GM19025 (cell line): ENCODE results near the gene TMEM25.
A peak's percentile ranks its signal among the peaks of the same experiment; 100 is the strongest.

Experiments
- ATAC-seq: cut with Tn5 transposase; IDR thresholded peaks from one replicate; pipeline ENCODE4 v1.9.1; 2021; ENCODE audit warnings: mild to moderate bottlenecking, low read depth, moderate library complexity; ENCODE audit not compliant: unreplicated experiment

TMEM25 gene

DNA sequence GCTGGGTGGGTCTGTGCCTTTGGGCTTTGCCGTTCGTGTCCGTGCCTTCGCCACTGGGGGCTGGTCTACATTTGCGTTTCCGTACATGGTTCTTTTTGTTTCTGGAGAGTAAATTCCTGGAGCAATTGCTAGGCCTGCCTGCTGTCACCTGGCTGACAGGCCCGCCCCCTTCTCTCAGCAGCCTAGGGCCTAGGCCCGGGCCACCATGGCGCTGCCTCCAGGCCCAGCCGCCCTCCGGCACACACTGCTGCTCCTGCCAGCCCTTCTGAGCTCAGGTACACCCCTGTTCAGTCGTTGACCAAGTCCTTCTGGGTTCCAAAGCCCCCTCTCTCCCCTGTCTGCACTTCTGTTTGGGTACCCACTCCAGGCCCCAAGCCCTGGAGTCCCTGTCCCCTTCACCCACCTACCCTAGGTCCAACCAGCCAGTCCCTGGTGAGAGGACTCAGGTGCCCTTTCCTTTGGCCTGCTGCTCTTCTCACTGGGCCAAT lies 649 bp downstream of the TMEM25 start:
- no peak for ATAC-seq

DNA sequence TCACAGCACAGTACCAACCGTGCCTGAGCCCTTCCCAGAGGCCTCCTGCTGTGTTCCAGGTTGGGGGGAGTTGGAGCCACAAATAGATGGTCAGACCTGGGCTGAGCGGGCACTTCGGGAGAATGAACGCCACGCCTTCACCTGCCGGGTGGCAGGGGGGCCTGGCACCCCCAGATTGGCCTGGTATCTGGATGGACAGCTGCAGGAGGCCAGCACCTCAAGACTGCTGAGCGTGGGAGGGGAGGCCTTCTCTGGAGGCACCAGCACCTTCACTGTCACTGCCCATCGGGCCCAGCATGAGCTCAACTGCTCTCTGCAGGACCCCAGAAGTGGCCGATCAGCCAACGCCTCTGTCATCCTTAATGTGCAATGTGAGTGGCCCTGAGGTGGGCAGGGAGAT lies 1.1 kb downstream of the TMEM25 start:
- no peak for ATAC-seq

DNA sequence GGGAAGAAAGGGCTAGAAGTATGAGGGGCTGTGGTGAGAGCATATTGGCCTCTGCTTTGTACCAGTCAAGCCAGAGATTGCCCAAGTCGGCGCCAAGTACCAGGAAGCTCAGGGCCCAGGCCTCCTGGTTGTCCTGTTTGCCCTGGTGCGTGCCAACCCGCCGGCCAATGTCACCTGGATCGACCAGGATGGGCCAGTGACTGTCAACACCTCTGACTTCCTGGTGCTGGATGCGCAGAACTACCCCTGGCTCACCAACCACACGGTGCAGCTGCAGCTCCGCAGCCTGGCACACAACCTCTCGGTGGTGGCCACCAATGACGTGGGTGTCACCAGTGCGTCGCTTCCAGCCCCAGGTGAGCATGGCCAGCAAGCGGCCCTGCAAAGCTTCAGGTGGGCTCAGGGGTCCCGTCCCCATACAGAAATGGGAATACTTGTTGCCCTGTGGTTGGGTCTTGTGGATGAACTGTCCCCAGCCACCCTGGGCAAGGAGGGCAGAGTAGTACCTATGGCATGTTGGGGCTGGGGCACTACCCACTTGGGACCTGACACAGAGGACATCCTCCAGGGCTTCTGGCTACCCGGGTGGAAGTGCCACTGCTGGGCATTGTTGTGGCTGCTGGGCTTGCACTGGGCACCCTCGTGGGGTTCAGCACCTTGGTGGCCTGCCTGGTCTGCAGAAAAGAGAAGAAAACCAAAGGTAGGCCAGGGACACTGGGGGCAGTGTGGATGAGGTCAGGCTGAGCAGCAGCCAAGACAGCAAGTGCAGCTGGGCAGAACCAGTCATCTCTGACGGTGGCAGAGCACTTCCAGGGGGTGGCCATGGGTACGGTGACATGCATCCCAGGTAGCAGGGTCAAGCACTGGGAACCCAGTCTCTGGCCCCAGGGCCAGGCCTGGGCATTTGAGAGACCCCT lies 2.1 kb downstream of the TMEM25 start:
- ATAC-seq: no peak

DNA sequence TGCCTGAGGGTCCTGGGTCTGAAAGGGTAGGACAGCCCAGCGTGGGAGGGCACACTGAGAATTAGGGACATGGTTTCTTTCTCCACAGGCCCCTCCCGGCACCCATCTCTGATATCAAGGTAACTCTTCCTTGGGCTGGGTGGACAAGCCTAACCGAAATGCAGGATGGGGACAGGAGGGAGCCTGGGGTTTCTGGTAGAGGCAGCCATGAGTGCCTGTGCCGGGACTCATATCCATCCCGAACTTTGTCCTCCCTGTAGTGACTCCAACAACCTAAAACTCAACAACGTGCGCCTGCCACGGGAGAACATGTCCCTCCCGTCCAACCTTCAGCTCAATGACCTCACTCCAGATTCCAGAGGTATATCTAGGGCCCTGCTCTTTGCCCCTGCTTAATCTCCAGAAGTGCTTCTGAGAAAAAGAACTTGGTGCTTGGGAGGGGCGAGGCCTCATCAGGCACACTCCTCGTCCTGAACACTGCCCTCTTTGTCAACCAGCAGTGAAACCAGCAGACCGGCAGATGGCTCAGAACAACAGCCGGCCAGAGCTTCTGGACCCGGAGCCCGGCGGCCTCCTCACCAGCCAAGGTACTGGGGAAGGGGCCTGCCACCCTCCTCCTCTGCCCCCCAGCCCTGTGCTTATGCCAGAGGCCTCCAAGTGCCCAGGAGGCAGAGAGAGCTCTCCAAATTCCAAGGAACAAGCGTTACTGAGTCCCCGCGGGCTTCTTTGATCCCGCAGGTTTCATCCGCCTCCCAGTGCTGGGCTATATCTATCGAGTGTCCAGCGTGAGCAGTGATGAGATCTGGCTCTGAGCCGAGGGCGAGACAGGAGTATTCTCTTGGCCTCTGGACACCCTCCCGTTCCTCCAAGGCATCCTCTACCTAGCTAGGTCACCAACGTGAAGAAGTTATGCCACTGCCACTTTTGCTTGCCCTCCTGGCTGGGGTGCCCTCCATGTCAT lies 3.1 kb downstream of the TMEM25 start:
- ATAC-seq: no peak

DNA sequence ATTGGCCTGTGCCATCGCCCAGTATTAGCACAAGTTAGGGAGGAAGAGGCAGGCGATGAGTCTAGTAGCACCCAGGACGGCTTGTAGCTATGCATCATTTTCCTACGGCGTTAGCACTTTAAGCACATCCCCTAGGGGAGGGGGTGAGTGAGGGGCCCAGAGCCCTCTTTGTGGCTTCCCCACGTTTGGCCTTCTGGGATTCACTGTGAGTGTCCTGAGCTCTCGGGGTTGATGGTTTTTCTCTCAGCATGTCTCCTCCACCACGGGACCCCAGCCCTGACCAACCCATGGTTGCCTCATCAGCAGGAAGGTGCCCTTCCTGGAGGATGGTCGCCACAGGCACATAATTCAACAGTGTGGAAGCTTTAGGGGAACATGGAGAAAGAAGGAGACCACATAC lies 4.3 kb downstream of the TMEM25 start:
- no peak for ATAC-seq

DNA sequence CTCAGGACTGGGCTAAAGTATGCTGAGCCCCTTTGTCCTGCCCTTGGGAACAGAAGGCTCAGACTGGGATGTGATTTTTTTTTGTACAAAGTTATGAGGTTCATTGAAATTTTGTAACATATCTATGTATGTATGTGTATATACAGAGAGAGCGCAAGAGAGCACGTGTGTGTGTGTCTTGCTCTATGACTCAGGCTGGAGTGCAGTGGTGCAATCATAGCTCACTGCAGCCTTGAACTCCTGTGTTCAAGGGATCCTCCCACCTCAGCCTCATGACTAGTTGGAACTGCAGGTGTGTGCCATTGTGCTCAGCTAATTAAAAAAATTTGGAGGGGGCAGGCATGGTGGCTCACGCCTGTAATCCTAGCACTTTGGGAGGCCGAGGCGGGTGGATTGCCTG lies 5.7 kb downstream of the TMEM25 start:
- ATAC-seq: no peak

DNA sequence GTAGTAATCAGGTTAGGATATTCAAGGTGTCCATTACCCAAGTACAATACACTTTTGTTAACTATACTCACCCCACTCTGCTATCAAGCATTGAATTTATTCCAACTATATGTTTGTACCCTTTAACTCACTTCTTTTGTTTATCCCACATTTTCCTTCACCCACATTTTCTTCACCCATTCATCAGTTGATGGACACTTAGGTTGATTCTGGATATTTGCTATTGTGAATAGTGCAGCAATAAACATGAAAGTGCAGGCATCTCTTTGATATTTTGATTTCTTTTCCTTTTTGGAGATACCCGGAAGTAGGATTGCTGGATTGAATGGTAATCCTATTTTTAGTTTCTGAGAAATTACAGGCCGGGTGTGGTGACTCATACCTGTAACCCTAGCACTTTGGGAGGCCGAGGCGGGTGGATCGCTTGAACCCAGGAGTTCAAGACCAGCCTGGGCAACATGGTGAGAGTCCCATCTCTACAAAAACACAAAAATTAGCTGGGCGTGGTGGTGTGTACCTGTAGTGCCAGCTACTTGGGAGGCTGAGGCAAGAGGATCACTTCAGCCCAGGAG lies 6.5 kb downstream of the TMEM25 start:
- no peak for ATAC-seq

DNA sequence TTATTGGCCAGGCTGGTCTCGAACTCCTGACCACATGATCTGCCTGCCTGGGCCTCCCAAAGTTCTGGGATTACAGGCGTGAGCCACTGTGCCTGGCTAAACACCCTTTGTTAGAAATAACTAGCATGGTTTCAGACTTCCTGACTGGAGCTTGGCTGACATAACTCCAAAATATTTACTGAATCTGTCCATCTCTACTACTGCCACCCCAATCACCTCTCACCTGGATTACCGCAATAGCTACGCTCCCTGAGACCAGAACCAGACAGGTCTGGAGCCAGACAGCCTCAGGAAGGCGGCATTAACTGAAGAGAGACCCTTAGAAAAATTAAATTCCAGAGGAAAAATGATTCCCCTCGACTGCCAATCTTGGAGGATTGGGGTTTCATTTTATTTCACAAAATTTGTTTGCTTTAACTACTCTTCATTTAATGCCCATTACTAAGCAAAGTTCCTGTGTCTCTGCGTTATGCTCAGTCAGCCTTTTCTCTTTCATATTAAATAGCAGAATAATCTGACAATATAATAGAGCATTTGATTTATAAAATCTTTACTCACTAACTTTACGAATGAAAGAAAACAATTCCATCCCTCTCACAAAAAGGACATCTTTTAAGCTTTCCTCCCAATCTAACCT lies 13.1 kb downstream of the TMEM25 start:
- no peak for ATAC-seq

DNA sequence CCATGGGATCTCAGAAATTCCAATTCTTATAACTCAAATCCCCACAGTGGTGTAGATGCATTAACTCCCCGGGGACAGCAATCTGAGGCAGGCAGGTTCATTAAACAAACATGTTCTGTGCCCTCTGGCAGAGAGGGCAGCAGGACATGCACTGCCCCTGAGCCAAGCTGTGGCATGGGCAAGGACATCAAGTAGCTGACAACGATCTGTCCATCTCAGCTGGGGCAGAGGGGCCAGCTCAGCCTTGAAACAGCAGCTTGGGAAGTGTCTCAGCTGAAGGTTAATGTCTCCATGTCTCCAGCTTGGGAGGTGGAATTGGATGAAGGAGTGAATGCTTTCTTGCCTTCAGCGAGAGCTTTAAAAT lies 13.6 kb downstream of the TMEM25 start:
- ATAC-seq: no peak

DNA sequence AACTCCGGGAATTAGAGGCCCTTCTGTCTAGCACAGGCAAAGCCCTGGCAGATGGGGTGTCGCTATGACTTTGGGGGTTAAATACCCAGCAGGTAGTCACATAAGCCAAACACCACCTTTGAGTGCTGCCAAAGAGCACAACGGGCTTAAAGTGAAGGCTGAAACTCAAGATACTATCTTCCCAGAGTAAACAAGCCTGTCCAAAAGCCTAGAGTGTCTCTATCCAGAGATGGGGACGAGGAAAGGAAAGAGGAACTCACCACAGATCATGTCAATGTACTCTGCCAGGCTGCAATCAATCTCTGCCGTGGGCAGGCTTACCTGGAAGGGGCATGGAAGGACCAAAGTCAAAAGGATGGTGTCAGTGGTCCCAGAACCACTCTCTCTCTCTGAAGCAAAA lies 14.5 kb downstream of the TMEM25 start:
- no peak for ATAC-seq

DNA sequence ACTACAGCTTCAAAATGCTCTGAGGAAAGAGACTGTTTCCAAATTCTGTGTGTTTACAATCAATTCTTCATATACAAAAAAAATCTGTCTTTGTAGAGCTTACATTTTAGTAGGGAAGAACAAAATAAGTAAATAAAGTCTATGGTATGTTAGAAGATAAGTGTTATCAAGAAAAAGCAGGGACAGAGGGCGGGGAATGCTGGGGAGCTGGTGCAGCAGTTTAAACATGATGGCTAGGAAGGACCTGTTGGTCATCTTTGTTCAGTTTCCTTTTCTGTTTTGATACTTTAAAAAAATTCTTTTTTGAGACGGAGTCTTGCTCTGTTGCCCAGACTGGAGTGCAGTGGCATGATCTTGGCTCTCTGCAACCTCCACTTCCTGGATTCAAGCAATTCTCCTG lies 16.1 kb downstream of the TMEM25 start:
- ATAC-seq: no peak

DNA sequence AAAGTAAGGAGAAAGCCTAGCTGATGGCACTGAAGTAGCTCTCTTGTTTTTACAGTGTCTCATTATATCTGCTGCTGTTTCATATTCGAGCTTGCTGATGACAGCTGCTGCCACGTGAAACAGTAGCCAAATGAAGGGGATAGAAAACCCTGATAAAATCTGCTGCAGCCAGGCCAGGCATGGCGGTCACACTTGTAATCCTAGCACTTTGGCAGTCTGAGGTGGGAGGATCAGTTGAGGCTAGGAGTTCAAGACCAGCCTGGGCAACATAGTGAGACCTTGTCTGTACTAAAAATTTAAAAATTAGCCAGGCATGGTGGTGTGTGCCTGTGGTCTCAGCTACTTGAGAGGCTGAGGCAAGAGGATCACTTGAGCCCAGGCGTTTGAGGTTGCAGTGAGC lies 21.3 kb downstream of the TMEM25 start:
- no peak for ATAC-seq

DNA sequence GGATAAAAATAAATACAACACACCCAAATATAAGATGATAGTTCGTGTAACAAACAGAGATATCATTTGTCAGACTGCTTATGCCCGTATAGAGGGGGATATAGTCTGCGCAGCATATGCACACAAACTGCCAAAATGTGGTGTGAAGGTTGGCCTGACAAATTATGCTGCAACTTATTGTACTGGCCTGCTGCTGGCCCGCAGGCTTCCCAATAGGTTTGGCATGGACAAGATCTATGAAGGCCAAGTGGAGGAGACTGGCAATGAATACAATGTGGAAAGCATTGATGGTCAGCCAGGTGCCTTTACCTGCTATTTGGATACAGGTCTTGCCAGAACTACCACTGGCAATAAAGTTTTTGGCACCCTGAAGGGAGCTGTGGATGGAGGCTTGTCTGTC lies 29.8 kb downstream of the TMEM25 start:
- no peak for ATAC-seq

DNA sequence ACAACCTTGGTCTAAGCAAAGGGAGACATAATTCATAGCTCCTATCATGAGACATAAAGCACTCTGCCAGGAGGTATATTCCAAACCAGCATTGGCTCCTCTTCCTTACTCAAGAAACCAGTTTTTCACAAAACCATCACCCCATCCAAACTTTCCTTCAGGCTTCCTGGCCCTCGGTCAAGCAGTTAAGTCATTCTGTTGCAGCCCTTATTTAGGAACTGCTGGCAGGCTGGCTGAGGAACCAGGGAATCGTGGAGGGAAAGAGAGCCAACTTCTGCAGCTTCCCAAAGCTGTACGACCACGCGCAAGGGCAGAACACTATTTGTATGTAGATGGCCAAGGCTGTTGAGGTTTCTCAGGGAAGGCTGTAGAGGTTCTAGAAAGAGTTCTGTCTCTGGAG lies 34.1 kb downstream of the TMEM25 start:
- ATAC-seq: no peak

DNA sequence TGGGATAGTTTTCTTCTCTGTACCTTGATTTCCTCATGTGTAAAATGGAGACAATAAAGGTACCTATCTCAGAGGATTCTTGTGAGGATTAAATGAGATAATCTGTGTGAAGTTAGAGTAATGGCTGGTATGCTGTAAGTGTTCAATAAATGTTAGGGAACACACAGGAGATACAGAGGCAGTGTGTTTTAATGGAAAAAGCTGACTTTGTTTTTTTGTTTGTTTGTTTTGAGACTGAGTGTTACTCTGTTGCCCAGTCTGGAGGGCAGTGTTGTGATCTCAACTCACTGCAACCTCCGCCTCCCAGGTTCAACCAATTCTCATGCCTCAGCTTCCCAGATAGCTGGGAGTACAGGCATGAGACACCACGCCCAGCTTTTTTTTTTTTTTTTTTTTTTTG lies 38.7 kb downstream of the TMEM25 start:
- ATAC-seq: no peak

DNA sequence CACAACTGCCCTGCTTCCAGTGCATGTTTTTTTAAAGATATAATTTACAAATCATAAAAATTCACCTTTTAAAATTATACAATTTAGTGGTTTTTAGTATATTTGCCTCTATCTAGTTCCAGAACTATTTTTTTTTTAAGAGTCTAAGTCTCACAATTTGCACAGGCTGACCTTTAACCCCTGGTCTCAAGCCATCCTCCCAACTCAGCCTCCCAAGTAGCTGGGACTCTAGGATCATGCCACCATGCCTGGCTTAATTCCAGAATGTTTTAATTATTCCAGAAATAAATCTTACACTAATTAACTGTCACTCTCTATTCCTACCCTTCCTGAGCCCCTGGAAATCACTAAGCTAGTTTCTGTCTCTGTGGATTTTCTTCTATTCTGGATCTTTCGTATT lies 39.8 kb downstream of the TMEM25 start:
- no peak for ATAC-seq

DNA sequence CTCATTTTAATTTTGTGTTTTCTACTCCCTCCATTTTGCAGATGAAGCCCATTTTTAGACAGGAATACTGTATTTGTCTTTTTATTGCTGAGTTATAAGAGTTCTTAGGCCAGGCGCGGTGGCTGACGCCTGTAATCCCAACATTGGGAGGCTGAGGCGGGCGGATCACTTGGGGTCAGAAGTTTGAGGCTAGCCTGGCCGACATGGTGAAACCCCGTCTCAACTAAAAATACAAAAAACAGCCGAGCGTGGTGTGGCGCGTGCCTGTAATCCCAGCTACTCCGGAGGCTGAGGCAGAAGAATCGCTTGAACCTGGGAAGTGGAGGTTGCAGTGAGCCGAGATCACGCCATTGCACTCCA lies 40.7 kb downstream of the TMEM25 start:
- ATAC-seq: peak; percentile 25

DNA sequence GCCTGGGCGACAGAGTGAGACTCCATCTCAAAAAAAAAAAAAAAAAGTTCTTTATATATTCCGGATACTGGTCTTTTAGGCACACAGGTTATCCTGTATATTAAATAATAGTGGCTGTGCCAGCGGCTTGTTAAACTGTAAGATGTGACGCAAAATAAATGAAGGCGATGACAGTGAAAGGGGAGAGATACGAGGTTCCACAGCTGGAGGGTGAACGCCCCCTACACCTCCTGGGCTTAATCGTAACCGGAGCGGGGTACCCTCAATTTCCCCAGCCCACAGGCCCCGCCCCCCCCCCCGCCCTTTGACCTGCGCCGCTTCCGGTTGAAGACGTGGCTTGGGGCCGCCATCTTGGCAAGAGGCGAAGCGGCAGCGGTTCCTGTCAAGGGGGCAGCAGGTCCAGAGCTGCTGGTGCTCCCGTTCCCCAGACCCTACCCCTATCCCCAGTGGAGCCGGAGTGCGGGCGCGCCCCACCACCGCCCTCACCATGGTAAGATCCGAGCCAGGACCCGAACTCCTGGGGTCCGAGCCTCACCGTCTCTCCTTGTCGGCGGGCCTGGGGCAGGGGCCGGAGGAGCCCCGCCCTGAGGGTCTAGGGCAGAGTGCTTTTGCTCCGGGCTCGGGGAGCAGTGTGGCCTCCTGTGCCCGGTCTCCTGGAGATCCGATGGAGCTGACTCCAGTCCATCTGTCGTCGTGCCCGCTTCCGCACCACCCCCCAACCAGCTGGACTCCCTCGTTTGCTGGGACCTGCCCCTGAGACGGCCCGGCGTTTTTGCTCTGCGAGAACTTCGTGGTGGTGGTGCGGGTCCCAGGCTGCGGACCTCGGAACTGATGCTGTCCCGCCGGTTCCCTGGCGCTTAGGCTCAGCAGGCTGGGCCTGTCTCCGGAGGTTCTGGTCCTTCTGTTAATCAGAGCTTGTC lies 41.3 kb downstream of the TMEM25 start, which contains the start of gene ARCN1:
Gene ARCN1 (plus strand): TSS at position 349 of the 920 bp plus-strand sequence. CDS start 139 bp downstream, at position 488.
- ATAC-seq: peak; percentile 44

DNA sequence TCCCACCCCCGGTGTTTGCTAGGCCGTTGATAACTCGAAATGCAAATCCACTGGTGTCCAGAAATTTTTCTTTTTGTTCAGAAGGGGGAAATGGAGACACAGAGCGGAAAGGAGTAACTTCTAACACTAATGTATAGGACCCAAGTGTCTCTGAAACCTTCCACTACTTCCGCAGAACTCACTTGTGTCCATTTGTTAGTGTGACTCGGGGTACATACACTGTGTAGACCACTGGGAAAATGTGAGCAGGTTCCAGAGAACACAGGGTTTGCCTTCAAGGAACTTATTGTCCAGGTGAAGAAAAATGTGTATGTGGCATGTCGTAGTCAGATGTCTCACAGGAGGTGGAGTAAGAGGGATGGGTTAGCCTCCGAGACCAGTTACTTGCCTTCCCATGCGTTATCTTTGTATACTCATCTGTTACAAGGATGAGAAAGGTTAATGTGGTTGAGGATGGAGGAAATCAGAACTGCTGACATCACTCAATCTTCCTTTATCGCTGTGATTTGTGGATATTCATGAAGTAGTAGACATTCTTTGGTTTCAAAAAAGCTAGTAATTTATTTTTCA lies 42.1 kb downstream of the TMEM25 start:
- peak; percentile 19 for ATAC-seq
